Progenitor cell of endocrine pancreas (in vitro differentiated cells): ENCODE measurements around the gene EFTUD2. TPM values are rescaled to one million over a fixed set of nuclear protein-coding genes. Genes with fewer than 3 reads are reported as not detected.

Experiments used
- DNase-seq: peaks from one replicate; pipeline ENCODE4 v3.0.0; 2021; ENCODE audit warnings: low spot score; ENCODE audit not compliant: unreplicated experiment
- H3K27ac Mint-ChIP-seq: 2 replicates; pipeline ENCODE4 v1.8.0; 2021; ENCODE audit warnings: mild to moderate bottlenecking, moderate library complexity, mixed read lengths
- H3K27me3 Mint-ChIP-seq: 2 replicates; pipeline ENCODE4 v1.8.0; 2021; ENCODE audit warnings: mixed read lengths
- H3K36me3 Mint-ChIP-seq: 2 replicates; pipeline ENCODE4 v1.8.0; 2022; ENCODE audit warnings: mixed read lengths; ENCODE audit not compliant: insufficient read depth
- H3K4me1 Mint-ChIP-seq: 2 replicates; pipeline ENCODE4 v1.8.0; 2021; ENCODE audit warnings: low read depth, mixed read lengths
- H3K4me3 Mint-ChIP-seq: 2 replicates; pipeline ENCODE4 v1.8.0; 2021; ENCODE audit warnings: low read depth, mild to moderate bottlenecking, moderate library complexity, mixed read lengths
- H3K9me3 Mint-ChIP-seq: 2 replicates; pipeline ENCODE4 v1.8.0; 2021; ENCODE audit warnings: low read depth, mixed read lengths
- total RNA-seq: library from RNA; stranded (reverse); gene quantifications from 2 replicates; pipeline ENCODE4 v1.2.1, GENCODE V29; 2021
- TF ChIP-seq, protein P1 (sequence below): fragments of 200-600 bp; sonication (generic); IDR thresholded peaks from one replicate; pipeline ENCODE4 v1.5.0; 2021; ENCODE audit warnings: antibody characterized with exemption, mild to moderate bottlenecking; ENCODE audit not compliant: unreplicated experiment

The EFTUD2 gene
- total RNA-seq, 1 donor from 2014 or later, result 127 TPM

DNA sequence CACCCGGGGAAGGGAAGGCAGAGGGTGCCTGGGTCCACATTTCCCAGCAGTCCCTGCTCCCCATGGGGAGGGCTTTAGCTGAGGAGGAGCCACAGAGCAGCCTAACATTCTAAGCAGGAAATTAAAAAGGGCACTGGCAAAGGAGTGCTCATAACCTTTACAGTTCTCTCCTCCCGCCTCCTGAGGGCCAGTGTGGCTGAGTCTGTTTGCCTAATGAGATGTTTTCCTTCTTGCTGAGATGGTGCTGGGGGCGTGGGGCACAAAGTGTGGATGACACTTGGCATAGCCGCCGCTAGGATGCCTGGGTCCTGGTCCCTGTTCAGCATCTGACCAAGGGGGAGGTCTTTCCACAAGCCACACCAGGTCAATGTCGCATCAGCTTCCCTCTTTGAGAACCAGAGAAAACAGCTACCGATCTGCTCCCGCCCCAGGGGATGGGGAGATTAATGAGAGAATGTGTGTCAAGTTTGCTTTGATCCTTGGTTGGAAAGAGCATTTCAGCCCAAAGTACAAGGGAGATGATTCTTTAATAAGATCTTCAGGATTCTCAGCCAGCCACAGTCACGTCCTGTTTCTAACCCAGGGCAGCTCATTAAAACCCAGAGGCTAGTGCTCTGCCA lies 42.6 kb upstream of the EFTUD2 start:
- TF ChIP-seq, protein P1, sequence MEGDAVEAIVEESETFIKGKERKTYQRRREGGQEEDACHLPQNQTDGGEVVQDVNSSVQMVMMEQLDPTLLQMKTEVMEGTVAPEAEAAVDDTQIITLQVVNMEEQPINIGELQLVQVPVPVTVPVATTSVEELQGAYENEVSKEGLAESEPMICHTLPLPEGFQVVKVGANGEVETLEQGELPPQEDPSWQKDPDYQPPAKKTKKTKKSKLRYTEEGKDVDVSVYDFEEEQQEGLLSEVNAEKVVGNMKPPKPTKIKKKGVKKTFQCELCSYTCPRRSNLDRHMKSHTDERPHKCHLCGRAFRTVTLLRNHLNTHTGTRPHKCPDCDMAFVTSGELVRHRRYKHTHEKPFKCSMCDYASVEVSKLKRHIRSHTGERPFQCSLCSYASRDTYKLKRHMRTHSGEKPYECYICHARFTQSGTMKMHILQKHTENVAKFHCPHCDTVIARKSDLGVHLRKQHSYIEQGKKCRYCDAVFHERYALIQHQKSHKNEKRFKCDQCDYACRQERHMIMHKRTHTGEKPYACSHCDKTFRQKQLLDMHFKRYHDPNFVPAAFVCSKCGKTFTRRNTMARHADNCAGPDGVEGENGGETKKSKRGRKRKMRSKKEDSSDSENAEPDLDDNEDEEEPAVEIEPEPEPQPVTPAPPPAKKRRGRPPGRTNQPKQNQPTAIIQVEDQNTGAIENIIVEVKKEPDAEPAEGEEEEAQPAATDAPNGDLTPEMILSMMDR, result no peak
- Mint-ChIP-seq H3K27me3 (no peaks in the 10 kb centered on the region), H3K27ac (no peak overlapping the region), H3K36me3 (peaks cover 12% of the 10 kb centered on the region), H3K4me1 (peaks cover 15% of the 10 kb centered on the region), H3K4me3 (no peak overlapping the region), H3K9me3 (no peaks in the 10 kb centered on the region)
- DNase-seq, result no peak

DNA sequence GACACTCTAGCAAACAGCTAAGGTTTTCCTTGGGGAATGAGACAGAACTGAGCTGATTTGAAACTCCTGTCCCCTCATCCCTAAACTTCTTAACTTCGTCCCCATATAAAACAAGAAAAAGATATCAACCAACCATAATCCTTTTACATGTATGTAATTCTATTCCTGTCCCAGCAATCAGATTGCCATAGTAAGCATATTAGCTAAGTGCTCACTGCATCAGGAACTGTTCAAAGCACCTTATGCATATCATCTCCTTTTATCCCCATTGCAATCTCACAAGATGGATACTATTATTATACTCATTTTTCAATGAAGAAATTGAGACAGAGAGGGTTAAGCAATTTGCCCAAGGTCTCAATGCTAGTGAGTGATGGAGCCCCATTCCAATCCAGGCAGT lies 41.5 kb upstream of the EFTUD2 start:
- Mint-ChIP-seq H3K9me3 (no peaks in the 10 kb centered on the region), H3K36me3 (peaks cover 12% of the 10 kb centered on the region), H3K4me3 (no peak overlapping the region), H3K27ac (peak overlapping the region; percentile 50), H3K27me3 (no peaks in the 10 kb centered on the region), H3K4me1 (peaks cover 9% of the 10 kb centered on the region)
- TF ChIP-seq, protein P1, result no peak
- DNase-seq, result no peak

DNA sequence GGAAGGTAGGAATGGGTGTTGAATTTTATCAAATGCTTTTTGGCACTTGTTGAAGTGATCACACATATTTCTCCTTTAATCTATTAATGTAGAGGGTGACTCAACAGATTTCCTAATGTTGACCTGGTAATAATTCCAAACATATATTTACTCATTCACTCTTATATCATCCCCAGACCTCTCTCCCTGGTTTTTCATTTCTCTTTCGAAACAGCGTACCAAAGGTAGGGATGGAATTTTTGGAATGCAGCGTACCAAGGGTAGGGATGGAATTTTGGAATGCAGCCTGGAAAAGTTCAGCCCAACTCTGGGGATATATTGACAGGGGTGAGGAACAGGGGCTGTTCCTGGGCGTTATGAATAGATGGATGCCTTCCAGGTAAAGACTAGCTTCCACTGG lies 41.1 kb upstream of the EFTUD2 start:
- Mint-ChIP-seq H3K9me3 (no peaks in the 10 kb centered on the region), H3K36me3 (peaks cover 12% of the 10 kb centered on the region), H3K4me3 (no peak overlapping the region), H3K27me3 (no peaks in the 10 kb centered on the region), H3K4me1 (peaks cover 9% of the 10 kb centered on the region), H3K27ac (peak overlapping the region; percentile 50)
- TF ChIP-seq, protein P1, result no peak
- no peak for DNase-seq

DNA sequence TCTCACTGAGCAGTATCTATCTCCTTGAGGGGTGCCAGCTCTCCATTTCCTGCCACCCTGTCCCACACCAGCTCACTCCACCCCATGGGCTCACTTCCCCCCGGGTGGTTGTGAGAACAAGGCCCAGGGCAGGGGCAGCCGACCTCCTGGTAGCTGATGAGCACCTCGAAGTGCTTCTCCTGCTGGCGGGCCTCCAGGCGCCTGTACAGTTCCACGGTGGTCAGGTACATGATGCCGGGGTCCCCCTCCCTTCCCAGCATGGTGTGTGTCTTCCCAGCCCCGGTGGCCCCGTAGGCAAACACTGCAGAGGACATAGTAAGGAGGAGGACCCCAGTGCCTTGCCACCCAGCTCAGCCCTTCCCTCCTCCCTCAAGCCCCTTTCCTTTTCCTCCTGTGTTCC lies 35.9 kb upstream of the EFTUD2 start:
- H3K9me3 Mint-ChIP-seq, result no peaks in the 10 kb centered on the region
- H3K27me3 Mint-ChIP-seq, result no peaks in the 10 kb centered on the region

DNA sequence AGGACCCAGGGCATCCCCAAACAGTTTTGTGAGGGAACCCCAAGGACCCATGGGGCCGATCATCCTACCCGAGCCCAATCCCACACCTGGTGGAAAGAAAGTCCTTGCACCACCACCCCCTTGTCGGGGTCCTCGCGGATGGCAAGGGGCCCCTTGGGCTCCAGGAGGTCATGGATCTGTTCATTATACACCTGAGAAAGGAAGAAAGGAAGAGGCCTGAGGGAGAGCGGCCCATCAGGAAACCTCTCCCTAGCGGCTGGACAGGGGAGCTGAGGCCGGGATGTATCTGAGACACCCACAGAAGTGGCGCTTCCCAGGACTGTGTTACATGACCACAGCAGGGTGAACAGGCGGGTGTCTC lies 35.5 kb upstream of the EFTUD2 start:
- no peak overlapping the region for H3K27ac Mint-ChIP-seq
- H3K27me3 Mint-ChIP-seq, result no peaks in the 10 kb centered on the region
- no peaks in the 10 kb centered on the region for H3K4me1 Mint-ChIP-seq
- H3K4me3 Mint-ChIP-seq, result no peak overlapping the region
- H3K36me3 Mint-ChIP-seq, result peaks cover 13% of the 10 kb centered on the region
- no peaks in the 10 kb centered on the region for H3K9me3 Mint-ChIP-seq
- TF ChIP-seq, protein P1, result no peak
- DNase-seq, result no peak

More for the DNA sequence above, 35.9 kb upstream of the EFTUD2 start:
- peaks cover 14% of the 10 kb centered on the region for H3K36me3 Mint-ChIP-seq
- H3K27ac Mint-ChIP-seq, result no peak overlapping the region
- TF ChIP-seq, protein P1, result no peak
- H3K4me3 Mint-ChIP-seq, result no peak overlapping the region
- DNase-seq, result no peak
- H3K4me1 Mint-ChIP-seq, result peaks cover 2% of the 10 kb centered on the region
